AG04450 (cell line): ENCODE results near the gene DNAI7. TPM values are rescaled to one million over a fixed set of nuclear protein-coding genes. Genes with fewer than 3 reads are reported as not detected.

Experiments used
- CTCF ChIA-PET: fragments of 300-600, 350-600 bp; formaldehyde crosslinking; extraction: SDS; loops from one replicate; lab custom pipeline; 2022; ENCODE audit warnings: antibody characterized with exemption, inconsistent platforms; lab: Charles Lee
- POLR2A ChIA-PET: fragments of 350-600 bp; formaldehyde crosslinking; extraction: SDS; loops from one replicate; lab custom pipeline; 2021; ENCODE audit warnings: antibody characterized with exemption, inconsistent platforms; lab: Yijun Ruan, JAX
- DNase-seq: peaks from one replicate; pipeline ENCODE4 v3.0.0-alpha.2; 2011; ENCODE audit warnings: low read depth, low spot score
- H3K27ac ChIP-seq: one replicate; pipeline ENCODE4 v1.5.1; 2012; ENCODE audit warnings: low read depth, low read length, control low read depth
- H3K27me3 ChIP-seq: one replicate; pipeline ENCODE4 v1.6.0; 2012; ENCODE audit warnings: low read length; ENCODE audit not compliant: control insufficient read depth, insufficient read depth
- H3K4me3 ChIP-seq: 2 replicates; pipeline ENCODE4 v1.5.1; 2011; ENCODE audit warnings: mild to moderate bottlenecking, low read depth, low read length, control low read depth
- H3K9me3 ChIP-seq: 2 replicates; pipeline ENCODE4 v1.5.1; 2012; ENCODE audit warnings: low read length; ENCODE audit not compliant: control insufficient read depth, insufficient read depth
- CTCF ChIP-seq: IDR thresholded peaks from 2 replicates; pipeline ENCODE4 v1.5.1; 2011; ENCODE audit warnings: low read depth, low read length, control low read depth, inconsistent platforms
- polyA plus RNA-seq: library from polyadenylated mRNA; depleted of rRNA; stranded (reverse); fragments of >200 nt; gene quantifications from 2 replicates; pipeline ENCODE4 v1.2.3, GENCODE V29; 2011

Gene DNAI7
- polyA plus RNA-seq, 1 experiment = 0.26 TPM

DNA sequence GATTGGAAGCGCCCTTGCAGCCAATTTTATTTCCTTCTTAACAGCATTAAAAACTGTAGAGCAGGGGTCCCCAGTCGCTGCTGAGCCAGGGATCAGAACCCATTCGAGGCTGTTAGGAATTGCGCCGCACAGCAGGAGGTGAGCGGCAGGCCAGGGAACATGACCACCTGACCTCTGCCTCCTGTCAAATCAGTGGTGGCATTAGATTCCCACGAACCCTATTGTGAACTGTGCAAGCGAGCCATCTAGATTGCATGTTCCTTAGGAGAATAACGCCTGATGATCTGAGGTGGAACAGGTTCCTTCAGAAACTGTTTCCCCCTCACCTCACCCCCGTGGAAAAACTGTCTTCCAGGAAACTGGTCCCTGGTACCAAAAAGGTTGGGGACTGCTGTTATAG is 107.4 kb downstream of the DNAI7 start:
- Histone ChIP-seq H3K9me3 (no peaks in the 10 kb centered on the region), H3K27me3 (no peaks in the 10 kb centered on the region), H3K27ac (no peak overlapping the region), H3K4me3 (no peak overlapping the region)
- POLR2A ChIA-PET = no interaction called here
- no peak for TF ChIP-seq CTCF
- CTCF ChIA-PET = no interaction called here
- no peak for DNase-seq

DNA sequence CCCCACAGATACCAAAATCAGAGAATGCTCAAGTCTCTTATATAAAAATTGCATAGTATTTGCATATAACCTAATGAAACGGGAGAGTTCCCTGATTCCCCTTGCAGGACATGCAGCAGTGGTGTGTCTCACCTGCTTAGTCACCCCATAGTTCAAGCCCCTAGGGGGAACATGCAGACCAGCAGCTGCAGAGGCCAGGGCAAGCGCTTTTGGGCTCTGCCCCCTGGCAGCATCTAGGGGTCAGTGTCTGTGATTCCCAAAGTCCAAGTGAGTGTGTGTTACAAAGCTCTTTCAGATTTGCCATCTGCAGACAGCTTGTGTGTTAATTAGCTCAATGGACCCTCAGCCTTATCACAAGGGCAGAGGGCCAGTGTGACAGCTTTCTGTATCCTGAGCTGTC is 110.1 kb downstream of the DNAI7 start:
- no peaks in the 10 kb centered on the region for H3K9me3 ChIP-seq
- ChIA-PET CTCF (no interaction called here), POLR2A (no interaction called here)

DNA sequence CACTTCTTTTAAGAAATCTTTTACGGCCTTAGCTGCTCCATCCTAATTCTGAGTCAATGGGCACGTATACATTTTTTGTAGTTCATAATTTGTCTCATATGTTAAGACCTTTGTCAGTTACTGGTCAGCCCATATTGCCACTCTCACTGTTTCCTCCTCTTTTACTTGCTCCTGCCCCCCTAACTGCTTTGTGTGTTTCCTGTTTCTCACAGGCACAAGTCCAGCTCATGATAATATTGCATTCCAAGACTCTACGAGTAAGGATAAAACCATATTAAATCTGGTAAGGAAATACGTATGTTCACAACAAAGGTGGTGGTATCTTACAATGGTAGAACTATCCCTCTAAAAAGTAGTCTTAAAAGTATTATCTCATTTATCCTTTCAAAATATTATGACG is 111.7 kb downstream of the DNAI7 start:
- DNase-seq = no peak
- ChIA-PET CTCF (interaction anchor here (1.8 kb wide), 1 partner anchor 92 kb away, joined by 5 read pairs; no protein-coding TSS in a partner anchor), POLR2A (no interaction called here)
- H3K27me3 ChIP-seq = no peaks in the 10 kb centered on the region
- no peak for TF ChIP-seq CTCF
- H3K4me3 ChIP-seq = no peak overlapping the region
- no peaks in the 10 kb centered on the region for H3K9me3 ChIP-seq
- H3K27ac ChIP-seq = no peak overlapping the region

More for the DNA sequence above, 110.1 kb downstream of the DNAI7 start:
- no peak for DNase-seq
- H3K27me3 ChIP-seq = no peaks in the 10 kb centered on the region
- H3K4me3 ChIP-seq = no peak overlapping the region
- H3K27ac ChIP-seq = no peak overlapping the region
- no peak for TF ChIP-seq CTCF

GRCh38 chr12:25082628-25083027 is 112.3 kb downstream of the DNAI7 start:
- ChIA-PET CTCF (interaction anchor here (0.7 to 1.8 kb wide), 2 partner anchors 91 to 100 kb away, joined by 5 read pairs; no protein-coding TSS in a partner anchor), POLR2A (no interaction called here)
- no peak overlapping the region for H3K4me3 ChIP-seq
- no peak for TF ChIP-seq CTCF
- no peak overlapping the region for H3K27ac ChIP-seq
- no peaks in the 10 kb centered on the region for H3K9me3 ChIP-seq
- DNase-seq = no peak
- no peaks in the 10 kb centered on the region for H3K27me3 ChIP-seq

GRCh38 chr12:25079393-25079792 is 115.6 kb downstream of the DNAI7 start:
- CTCF ChIA-PET = no interaction called here
- DNase-seq = no peak
- H3K4me3 ChIP-seq = no peak overlapping the region
- no peak overlapping the region for H3K27ac ChIP-seq
- POLR2A ChIA-PET = no interaction called here
- TF ChIP-seq CTCF = no peak
- H3K9me3 ChIP-seq = no peaks in the 10 kb centered on the region
- H3K27me3 ChIP-seq = no peaks in the 10 kb centered on the region
